GM23338 (cell line): Measurements from ENCODE around the gene ETV6. TPM values are rescaled to one million over a fixed set of nuclear protein-coding genes. Genes with fewer than 3 reads are reported as not detected.

ENCODE experiments used
- ATAC-seq: fragments of 200-7000 bp; cut with Tn5 transposase; 3 replicates; pipeline ENCODE4 v1.9.1; 2020
- DNase-seq: peaks from one replicate; pipeline ENCODE4 v3.0.0-alpha.2; 2015; ENCODE audit warnings: low spot score
- H2AFZ ChIP-seq: fragments of 200-600 bp; sonication (generic); 2 replicates; pipeline ENCODE4 v1.8.0; 2016; ENCODE audit warnings: antibody characterized with exemption, mild to moderate bottlenecking, moderate library complexity
- H3F3A ChIP-seq: fragments of 200-600 bp; sonication (generic); replicated peaks from 2 replicates; pipeline ENCODE4 v1.8.0; 2017; ENCODE audit warnings: antibody characterized with exemption, mixed run types, low read depth
- H3K27ac ChIP-seq: fragments of 200-600 bp; sonication (generic); 2 replicates; pipeline ENCODE4 v1.6.1; 2016; ENCODE audit warnings: low read depth
- H3K27me3 ChIP-seq: fragments of 200-600 bp; sonication (generic); 2 replicates; pipeline ENCODE4 v1.8.0; 2016; ENCODE audit warnings: mild to moderate bottlenecking, mixed run types, moderate library complexity; ENCODE audit not compliant: insufficient read depth
- H3K36me3 ChIP-seq: fragments of 200-600 bp; sonication (generic); 2 replicates; pipeline ENCODE4 v1.8.0; 2016; ENCODE audit warnings: mild to moderate bottlenecking; ENCODE audit not compliant: insufficient read depth
- H3K4me1 ChIP-seq: fragments of 200-600 bp; sonication (generic); 2 replicates; pipeline ENCODE4 v1.8.0; 2016; ENCODE audit warnings: mild to moderate bottlenecking, moderate library complexity; ENCODE audit not compliant: insufficient read depth
- H3K4me2 ChIP-seq: fragments of 200-600 bp; sonication (generic); 2 replicates; pipeline ENCODE4 v1.7.1; 2017; ENCODE audit warnings: mixed run types
- H3K4me3 ChIP-seq: fragments of 200-600 bp; sonication (generic); 2 replicates; pipeline ENCODE4 v1.6.1; 2016; ENCODE audit warnings: mixed run types
- H3K79me2 ChIP-seq: fragments of 200-600 bp; sonication (generic); replicated peaks from 2 replicates; pipeline ENCODE4 v1.8.0; 2017; ENCODE audit warnings: mild to moderate bottlenecking; ENCODE audit not compliant: insufficient read depth
- H3K9me2 ChIP-seq: fragments of 200-600 bp; sonication (generic); 2 replicates; pipeline ENCODE4 v1.8.0; 2017; ENCODE audit not compliant: insufficient read depth
- H4K20me1 ChIP-seq: fragments of 200-600 bp; sonication (generic); replicated peaks from 2 replicates; pipeline ENCODE4 v1.8.0; 2017; ENCODE audit warnings: mild to moderate bottlenecking; ENCODE audit not compliant: insufficient read depth
- H3K27ac Mint-ChIP-seq: 2 replicates; pipeline ENCODE4 v1.8.0; 2020; ENCODE audit warnings: inconsistent platforms, mild to moderate bottlenecking, moderate library complexity, mixed read lengths
- H3K27me3 Mint-ChIP-seq: 3 replicates; pipeline ENCODE4 v1.8.0; 2022; ENCODE audit warnings: low read depth, mild to moderate bottlenecking, moderate library complexity, mixed read lengths, inconsistent platforms; ENCODE audit not compliant: insufficient read depth, poor library complexity
- H3K36me3 Mint-ChIP-seq: 3 replicates; pipeline ENCODE4 v1.8.0; 2021; ENCODE audit warnings: low read depth, mild to moderate bottlenecking, inconsistent platforms, moderate library complexity, mixed read lengths
- H3K4me1 Mint-ChIP-seq: 3 replicates; pipeline ENCODE4 v1.8.0; 2020; ENCODE audit warnings: mild to moderate bottlenecking, inconsistent platforms, mixed read lengths
- H3K4me3 Mint-ChIP-seq: 3 replicates; pipeline ENCODE4 v1.8.0; 2021; ENCODE audit warnings: moderate library complexity, mild to moderate bottlenecking, inconsistent platforms, mixed read lengths
- H3K9me3 Mint-ChIP-seq: 3 replicates; pipeline ENCODE4 v1.8.0; 2020; ENCODE audit warnings: moderate library complexity, mild to moderate bottlenecking, inconsistent platforms, mixed read lengths
- CREB1 ChIP-seq: fragments of 250-450 bp; sonication (Bioruptor Pico); IDR thresholded peaks from 2 replicates; pipeline ENCODE4 v1.5.0; 2020; ENCODE audit warnings: low read depth, mild to moderate bottlenecking, moderate library complexity
- CTCF ChIP-seq, 2 experiments: fragments of 200-600 bp in 1 of 2; sonication (generic) in 1 of 2; conservative IDR thresholded peaks; 2 replicates each; pipeline versions ENCODE4 v1.5.1 to v1.6.1; 2016 to 2017; ENCODE audit warnings: antibody characterized with exemption in 2 of 2, low read depth in 2 of 2, mild to moderate bottlenecking in 2 of 2, moderate library complexity in 1 of 2
- EZH2 ChIP-seq: fragments of 200-600 bp; sonication (generic); IDR thresholded peaks from one replicate; pipeline ENCODE4 v1.8.0; 2017; ENCODE audit warnings: antibody characterized with exemption, mild to moderate bottlenecking, low read depth; ENCODE audit not compliant: unreplicated experiment
- STAT1 ChIP-seq: IDR thresholded peaks from one replicate; pipeline ENCODE4 v1.6.1; 2016; ENCODE audit warnings: antibody characterized with exemption; ENCODE audit not compliant: unreplicated experiment
- ZNF462 ChIP-seq: fragments of 250-450 bp; sonication (Bioruptor Pico); IDR thresholded peaks from 2 replicates; pipeline ENCODE4 v1.5.0; 2020; ENCODE audit warnings: mild to moderate bottlenecking, moderate library complexity
- polyA plus RNA-seq: library from polyadenylated mRNA; unstranded; fragments of >200 nt; fragmentation: Nextera tagmentation; extraction: Ambion mirVana; gene quantifications from 2 replicates; pipeline ENCODE4 v1.2.1, GENCODE V29; 2016
- total RNA-seq: library from RNA; depleted of rRNA; stranded (reverse); fragments of >200 nt; shearing (Covaris generic); gene quantifications from 2 replicates; pipeline ENCODE4 v1.2.3, GENCODE V29; 2014

ETV6 gene
- total and polyA plus RNA-seq, 2 experiments from 2014 or later: 7.5 to 15.1 TPM

GRCh38 chr12:11600199-11600598 lies 49.3 kb upstream of the ETV6 start:
- ATAC-seq (no peak), DNase-seq (no peak)
- Mint-ChIP-seq H3K27ac (no peak overlapping the region), H3K9me3 (peaks cover 5% of the 10 kb centered on the region; the same call in 1 of the 3 replicates), H3K4me1 (peaks cover 35% of the 10 kb centered on the region), H3K27me3 (peaks cover 2% of the 10 kb centered on the region), H3K36me3 (no peaks in the 10 kb centered on the region; the same call in 1 of the 3 replicates), H3K4me3 (no peak overlapping the region)
- TF ChIP-seq ZNF462 (CRISPR knock-in tag) (no peak), EZH2 (no peak), STAT1 (no peak), CTCF (conservative IDR thresholded peaks at IDR 0.05; ENCODE audit: low read depth in 2 of 2) (no peak), CREB1 (CRISPR knock-in tag) (no peak)
- Histone ChIP-seq H3K27me3 (no peaks in the 10 kb centered on the region), H3K27ac (no peak overlapping the region), H3K79me2 (no peaks in the 10 kb centered on the region), H3K4me3 (no peak overlapping the region), H3K36me3 (no peaks in the 10 kb centered on the region), H2AFZ (no peak overlapping the region), H3F3A (no peaks in the 10 kb centered on the region), H3K4me2 (no peak overlapping the region), H3K9me2 (peaks cover 7% of the 10 kb centered on the region; the same call in 1 of the 2 replicates), H3K4me1 (peaks cover 19% of the 10 kb centered on the region), H4K20me1 (no peaks in the 10 kb centered on the region)
